Large intestine (tissue), 3 donors: ENCODE measurements around the gene MRGPRF. TPM values are rescaled to one million over a fixed set of nuclear protein-coding genes. Genes with fewer than 3 reads are reported as not detected.

Experiments used
- DNase-seq, 2 donors: peaks; one replicate each; pipeline versions ENCODE4 v3.0.0 to v3.0.0-alpha.2; 2013
- H3K27ac ChIP-seq: one replicate; pipeline ENCODE4 v1.5.1; 2013; ENCODE audit warnings: low read length
- H3K27me3 ChIP-seq: 2 replicates; pipeline ENCODE4 v1.6.1; 2013; ENCODE audit warnings: low read length; ENCODE audit not compliant: control insufficient read depth, insufficient read depth
- H3K36me3 ChIP-seq: 2 replicates; pipeline ENCODE4 v1.6.1; 2013; ENCODE audit warnings: low read length; ENCODE audit not compliant: control insufficient read depth, insufficient read depth
- H3K4me1 ChIP-seq: one replicate; pipeline ENCODE4 v1.6.1; 2013; ENCODE audit warnings: low read length; ENCODE audit not compliant: control insufficient read depth, insufficient read depth
- H3K4me3 ChIP-seq: one replicate; pipeline ENCODE4 v1.5.1; 2013; ENCODE audit warnings: low read length
- H3K9me3 ChIP-seq: one replicate; pipeline ENCODE4 v1.6.1; 2013; ENCODE audit warnings: mild to moderate bottlenecking, low read depth, low read length, moderate library complexity; ENCODE audit not compliant: control insufficient read depth
- WGBS: methylation state at CpG from one replicate; pipeline ENCODE4 v1.1.5; 2013; ENCODE audit warnings: low lambda C conversion rate; ENCODE audit not compliant: insufficient coverage; 5-methylcytosine and 5-hydroxymethylcytosine counted together
- polyA plus RNA-seq: library from polyadenylated mRNA; unstranded; fragments of 120-200 nt; gene quantifications from one replicate; pipeline ENCODE4 v1.2.1, GENCODE V29; 2013

The MRGPRF gene
- polyA plus RNA-seq, 1 donor = 17.6 TPM

DNA sequence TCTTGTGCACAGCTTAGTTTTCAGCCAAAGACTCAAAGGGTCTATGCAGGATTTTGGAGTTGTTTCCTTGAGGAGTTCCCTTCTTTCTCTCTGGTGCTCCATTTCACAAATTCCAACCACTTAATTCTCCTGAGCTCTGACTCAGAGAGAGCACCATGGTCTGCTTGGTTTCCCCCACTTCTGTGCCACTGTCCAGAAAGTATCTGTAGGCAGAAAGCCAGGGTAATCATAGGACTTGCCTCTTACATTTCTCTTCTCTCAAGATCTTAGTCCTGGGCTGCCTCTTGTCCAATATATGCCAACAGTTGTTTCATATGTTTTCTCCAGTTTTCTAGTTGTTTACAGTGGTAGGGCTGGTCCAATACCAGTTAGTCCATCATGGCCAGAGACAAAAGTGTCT lies 25.8 kb downstream of the MRGPRF start:
- H3K9me3 ChIP-seq = no peaks in the 10 kb centered on the region
- peaks cover 7% of the 10 kb centered on the region for H3K27me3 ChIP-seq
- peak overlapping the region; percentile 49 for H3K27ac ChIP-seq
- no peaks in the 10 kb centered on the region for H3K4me1 ChIP-seq
- H3K36me3 ChIP-seq = no peaks in the 10 kb centered on the region
- H3K4me3 ChIP-seq = no peak overlapping the region
- peak in 1 of 2 donors; percentile 32 for DNase-seq

- no peaks in the 10 kb centered on the region for H3K4me1 ChIP-seq
- H3K27ac ChIP-seq = no peak overlapping the region
- DNase-seq = no peak
- no CpG with 5 or more reads among the region's 6 CpGs for WGBS
- H3K36me3 ChIP-seq = no peaks in the 10 kb centered on the region
- H3K27me3 ChIP-seq = no peaks in the 10 kb centered on the region
- no peak overlapping the region for H3K4me3 ChIP-seq
- H3K9me3 ChIP-seq = no peaks in the 10 kb centered on the region
These were observed 29.2 kb downstream of the MRGPRF start for GRCh38 chr11:68983801-68984200.

DNA sequence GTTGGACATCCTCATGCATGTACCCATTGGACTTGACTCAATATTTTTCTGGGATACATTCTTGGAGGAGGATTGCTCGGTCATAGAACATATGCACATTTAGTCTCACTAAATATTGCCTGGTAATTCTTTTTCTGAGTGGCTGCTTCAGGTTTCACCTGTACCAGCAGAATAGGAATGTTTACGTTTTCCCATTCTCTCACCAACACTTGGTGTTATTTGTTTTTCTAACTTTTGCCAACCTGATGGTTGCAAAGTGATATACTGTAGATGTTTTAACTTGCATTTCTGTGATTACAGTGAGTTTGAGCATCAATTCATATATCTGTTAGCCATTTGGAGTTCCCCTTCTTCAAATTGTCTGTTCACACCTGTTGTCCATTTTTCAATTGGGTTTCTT lies 30.9 kb downstream of the MRGPRF start:
- Histone ChIP-seq H3K4me3 (no peak overlapping the region), H3K4me1 (no peaks in the 10 kb centered on the region), H3K27ac (no peak overlapping the region), H3K27me3 (peaks cover 4% of the 10 kb centered on the region), H3K9me3 (no peaks in the 10 kb centered on the region), H3K36me3 (no peaks in the 10 kb centered on the region)
- DNase-seq = no peak
- 100% methylated on average over 1 of the region's 2 CpGs for WGBS

GRCh38 chr11:68980776-68981065 lies 32.3 kb downstream of the MRGPRF start, which contains the start of gene MRGPRD:
Gene MRGPRD (minus strand): TSS chr11:68980986. CDS start chr11:68980986, 0 bp downstream.
- WGBS = no CpG with 5 or more reads among the region's 8 CpGs
- Histone ChIP-seq H3K27ac (no peak within 1 kb of the TSS), H3K27me3 (peaks cover 4% of the 10 kb centered on the region), H3K4me1 (no peaks in the 10 kb centered on the region), H3K36me3 (no peaks in the 10 kb centered on the region), H3K9me3 (no peaks in the 10 kb centered on the region), H3K4me3 (no peak within 1 kb of the TSS)
- no peak for DNase-seq

GRCh38 chr11:68979931-68980775 lies 32.9 kb downstream of the MRGPRF start:
- H3K9me3 ChIP-seq = no peaks in the 10 kb centered on the region
- no peaks in the 10 kb centered on the region for H3K4me1 ChIP-seq
- WGBS = no CpG with 5 or more reads among the region's 33 CpGs
- no peak overlapping the region for H3K4me3 ChIP-seq
- H3K27me3 ChIP-seq = peaks cover 4% of the 10 kb centered on the region
- no peak overlapping the region for H3K27ac ChIP-seq
- DNase-seq = no peak
- no peaks in the 10 kb centered on the region for H3K36me3 ChIP-seq

DNA sequence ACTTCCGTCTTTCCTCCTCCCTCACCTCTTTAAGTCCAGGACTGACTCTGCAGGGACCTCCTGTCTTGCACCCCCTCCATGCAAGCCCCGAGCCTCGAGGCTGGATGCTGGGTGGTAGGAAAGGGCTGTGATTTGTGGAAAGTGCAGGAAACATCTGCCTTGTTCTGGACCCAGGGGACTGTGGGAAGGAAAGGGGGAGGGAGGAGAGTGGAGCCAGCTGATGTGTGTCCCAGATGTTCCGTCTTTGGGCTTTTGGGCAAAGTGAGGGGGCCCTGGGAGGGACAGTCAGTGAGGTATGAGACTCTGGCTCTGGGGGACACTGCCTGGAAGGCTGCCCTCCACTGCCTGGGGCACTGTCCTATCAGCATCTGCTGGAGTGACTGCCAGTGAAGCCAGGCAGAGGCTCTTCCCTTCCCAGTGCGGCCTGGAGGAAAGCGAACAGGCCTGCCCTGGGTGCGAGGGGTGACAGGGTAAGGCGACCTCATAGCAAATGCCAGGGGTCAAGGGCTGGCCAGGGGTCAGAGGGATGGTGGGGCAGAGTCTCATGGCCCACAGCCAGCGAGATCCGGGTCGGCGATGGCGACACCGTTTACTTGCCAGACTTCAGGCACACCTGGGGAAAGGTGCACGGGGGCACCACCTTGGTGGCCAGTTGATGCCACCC lies 34.0 kb downstream of the MRGPRF start:
- Histone ChIP-seq H3K27ac (no peak overlapping the region), H3K4me1 (no peaks in the 10 kb centered on the region), H3K9me3 (no peaks in the 10 kb centered on the region), H3K4me3 (no peak overlapping the region), H3K36me3 (no peaks in the 10 kb centered on the region), H3K27me3 (peaks cover 4% of the 10 kb centered on the region)
- WGBS = no CpG with 5 or more reads among the region's 15 CpGs
- DNase-seq = no peak

DNA sequence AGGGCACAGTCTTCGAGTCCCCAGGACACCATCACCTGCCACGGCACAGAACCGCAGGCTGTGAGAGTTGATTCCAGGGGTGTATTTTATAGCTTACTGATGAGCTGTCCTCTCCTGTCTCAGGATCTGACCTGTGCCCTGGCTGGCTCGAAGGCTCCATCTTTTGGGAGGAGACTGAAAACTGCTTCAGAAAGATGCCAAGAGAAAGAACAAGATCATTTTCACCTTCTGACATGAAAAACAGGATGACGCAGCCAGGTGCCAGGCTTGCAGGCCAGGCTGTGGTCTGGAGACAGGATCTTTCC lies 34.5 kb downstream of the MRGPRF start:
- no CpG with 5 or more reads among the region's 5 CpGs for WGBS
- no peaks in the 10 kb centered on the region for H3K4me1 ChIP-seq
- H3K36me3 ChIP-seq = no peaks in the 10 kb centered on the region
- no peak overlapping the region for H3K27ac ChIP-seq
- H3K9me3 ChIP-seq = no peaks in the 10 kb centered on the region
- no peak overlapping the region for H3K4me3 ChIP-seq
- DNase-seq = no peak
- H3K27me3 ChIP-seq = peaks cover 4% of the 10 kb centered on the region

GRCh38 chr11:68977781-68978625 lies 35.0 kb downstream of the MRGPRF start:
- H3K4me1 ChIP-seq = no peaks in the 10 kb centered on the region
- no peaks in the 10 kb centered on the region for H3K9me3 ChIP-seq
- DNase-seq = no peak
- H3K27me3 ChIP-seq = peaks cover 4% of the 10 kb centered on the region
- 80% methylated on average over 1 of the region's 14 CpGs for WGBS
- H3K27ac ChIP-seq = no peak overlapping the region
- H3K36me3 ChIP-seq = no peaks in the 10 kb centered on the region
- no peak overlapping the region for H3K4me3 ChIP-seq

- no peaks in the 10 kb centered on the region for H3K36me3 ChIP-seq
- DNase-seq = no peak
- no CpG with 5 or more reads among the region's 4 CpGs for WGBS
These were observed 36.5 kb downstream of the MRGPRF start for GRCh38 chr11:68976563-68976962.

GRCh38 chr11:68976095-68976494 lies 37.0 kb downstream of the MRGPRF start:
- Histone ChIP-seq H3K27ac (no peak overlapping the region), H3K4me3 (no peak overlapping the region), H3K4me1 (no peaks in the 10 kb centered on the region), H3K27me3 (peaks cover 4% of the 10 kb centered on the region), H3K36me3 (no peaks in the 10 kb centered on the region), H3K9me3 (no peaks in the 10 kb centered on the region)
- no peak for DNase-seq
- no CpG with 5 or more reads among the region's 4 CpGs for WGBS

More at GRCh38 chr11:68976563-68976962, 36.5 kb downstream of the MRGPRF start:
- Histone ChIP-seq H3K27ac (no peak overlapping the region), H3K27me3 (peaks cover 4% of the 10 kb centered on the region), H3K4me1 (no peaks in the 10 kb centered on the region), H3K9me3 (no peaks in the 10 kb centered on the region), H3K4me3 (no peak overlapping the region)
